DOHH2 (cell line): ENCODE data around the gene RBPMS2.
"Not testable (repeated sequence)": the region's sequence is repeated elsewhere in the genome, so short reads cannot be mapped to it uniquely, and the experiment has no call there.

Experiments used
- H3F3A ChIP-seq: fragments of 200-600 bp; sonication (generic), shearing (Covaris generic); 2 replicates; pipeline ENCODE4 v1.6.0; 2016; ENCODE audit warnings: antibody characterized with exemption, mild to moderate bottlenecking; ENCODE audit not compliant: control insufficient read depth, insufficient read depth
- H3K27ac ChIP-seq: fragments of 200-600 bp; sonication (generic); 2 replicates; pipeline ENCODE4 v1.5.1; 2014; ENCODE audit warnings: low read depth, mild to moderate bottlenecking, low read length, moderate library complexity
- H3K27me3 ChIP-seq: fragments of 200-600 bp; sonication (generic); 2 replicates; pipeline ENCODE4 v1.6.1; 2014; ENCODE audit warnings: mild to moderate bottlenecking, low read length, mixed read lengths; ENCODE audit not compliant: control insufficient read depth
- H3K36me3 ChIP-seq: fragments of 200-600 bp; sonication (generic); 2 replicates; pipeline ENCODE4 v1.6.1; 2014; ENCODE audit warnings: mild to moderate bottlenecking, low read length, moderate library complexity, mixed read lengths; ENCODE audit not compliant: control insufficient read depth
- H3K4me1 ChIP-seq: fragments of 200-600 bp; sonication (generic); 2 replicates; pipeline ENCODE4 v1.6.1; 2014; ENCODE audit warnings: mild to moderate bottlenecking, low read length, mixed read lengths; ENCODE audit not compliant: control insufficient read depth
- H3K4me2 ChIP-seq: fragments of 200-600 bp; sonication (generic); 2 replicates; pipeline ENCODE4 v1.6.0; 2014; ENCODE audit warnings: mild to moderate bottlenecking, low read length, moderate library complexity
- H3K4me3 ChIP-seq: fragments of 200-600 bp; sonication (generic); 2 replicates; pipeline ENCODE4 v1.5.1; 2014; ENCODE audit warnings: mild to moderate bottlenecking, low read length, mixed read lengths
- H3K79me2 ChIP-seq: fragments of 200-600 bp; sonication (generic); 2 replicates; pipeline ENCODE4 v1.6.1; 2014; ENCODE audit warnings: mild to moderate bottlenecking, low read length, mixed read lengths; ENCODE audit not compliant: control insufficient read depth
- H3K9me2 ChIP-seq: fragments of 200-600 bp; sonication (generic); replicated peaks from 2 replicates; pipeline ENCODE4 v1.6.1; 2014; ENCODE audit warnings: mild to moderate bottlenecking, low read length, mixed read lengths; ENCODE audit not compliant: control insufficient read depth
- H3K9me3 ChIP-seq: fragments of 200-600 bp; sonication (generic); 2 replicates; pipeline ENCODE4 v1.6.1; 2014; ENCODE audit warnings: antibody characterized with exemption, low read length, mixed read lengths; ENCODE audit not compliant: control insufficient read depth, insufficient read depth
- H4K20me1 ChIP-seq: fragments of 200-600 bp; sonication (generic); 2 replicates; pipeline ENCODE4 v1.6.0; 2014; ENCODE audit warnings: low read depth, mild to moderate bottlenecking, antibody characterized with exemption, low read length, moderate library complexity; ENCODE audit not compliant: control insufficient read depth, insufficient read depth
- CTCF ChIP-seq: fragments of 200-600 bp; sonication (generic); IDR thresholded peaks from one replicate; pipeline ENCODE4 v1.5.1; 2014; ENCODE audit warnings: antibody characterized with exemption, mild to moderate bottlenecking, low read depth, low read length; ENCODE audit not compliant: poor library complexity, severe bottlenecking
- EZH2phosphoT487 ChIP-seq: fragments of 200-600 bp; sonication (generic); IDR thresholded peaks from 2 replicates; pipeline ENCODE4 v1.6.1; 2017; ENCODE audit warnings: borderline replicate concordance, mild to moderate bottlenecking, antibody characterized with exemption, low read length, moderate library complexity, mixed read lengths

The RBPMS2 gene

GRCh38 chr15:64746356-64746755, 29.0 kb downstream of the RBPMS2 start:
- Histone ChIP-seq H3K79me2 (no peaks in the 10 kb centered on the region), H3K27ac (no peak overlapping the region), H3K27me3 (peaks cover 34% of the 10 kb centered on the region), H4K20me1 (no peaks in the 10 kb centered on the region), H3K4me1 (no peaks in the 10 kb centered on the region), H3K4me3 (no peak overlapping the region), H3K9me3 (no peaks in the 10 kb centered on the region), H3K4me2 (no peak overlapping the region), H3K9me2 (no peaks in the 10 kb centered on the region), H3F3A (no peaks in the 10 kb centered on the region), H3K36me3 (no peaks in the 10 kb centered on the region)
- no peak for TF ChIP-seq EZH2phosphoT487

- TF ChIP-seq EZH2phosphoT487 (no peak), CTCF (no peak)
Measured at GRCh38 chr15:64743691-64744090, 31.7 kb downstream of the RBPMS2 start.

GRCh38 chr15:64742921-64743320, 32.5 kb downstream of the RBPMS2 start:
- H3K36me3 ChIP-seq, result no peaks in the 10 kb centered on the region
- TF ChIP-seq CTCF (no peak), EZH2phosphoT487 (no peak)
- H3K4me3 ChIP-seq, result no peak overlapping the region

More at GRCh38 chr15:64743691-64744090, 31.7 kb downstream of the RBPMS2 start:
- no peak overlapping the region for H3K27ac ChIP-seq
- no peak overlapping the region for H3K4me3 ChIP-seq
- H3K79me2 ChIP-seq, result no peaks in the 10 kb centered on the region
- peaks cover 24% of the 10 kb centered on the region for H3K27me3 ChIP-seq
- no peaks in the 10 kb centered on the region for H3K9me3 ChIP-seq
- H4K20me1 ChIP-seq, result no peaks in the 10 kb centered on the region
- no peaks in the 10 kb centered on the region for H3K4me1 ChIP-seq
- H3F3A ChIP-seq, result no peaks in the 10 kb centered on the region
- no peak overlapping the region for H3K4me2 ChIP-seq
- no peaks in the 10 kb centered on the region for H3K9me2 ChIP-seq
- H3K36me3 ChIP-seq, result no peaks in the 10 kb centered on the region

GRCh38 chr15:64742385-64742784, 33.0 kb downstream of the RBPMS2 start:
- H3K4me3 ChIP-seq, result no peak overlapping the region
- no peaks in the 10 kb centered on the region for H3K9me3 ChIP-seq
- no peaks in the 10 kb centered on the region for H3K4me1 ChIP-seq
- H3F3A ChIP-seq, result no peaks in the 10 kb centered on the region
- no peak for TF ChIP-seq CTCF
- no peak for TF ChIP-seq EZH2phosphoT487
- no peaks in the 10 kb centered on the region for H3K79me2 ChIP-seq
- no peak overlapping the region for H3K27ac ChIP-seq
- H3K9me2 ChIP-seq, result no peaks in the 10 kb centered on the region
- H3K36me3 ChIP-seq, result no peaks in the 10 kb centered on the region
- peaks cover 16% of the 10 kb centered on the region for H3K27me3 ChIP-seq
- H3K4me2 ChIP-seq, result no peak overlapping the region
- H4K20me1 ChIP-seq, result no peaks in the 10 kb centered on the region

More at GRCh38 chr15:64742921-64743320, 32.5 kb downstream of the RBPMS2 start:
- H3K4me2 ChIP-seq, result no peak overlapping the region
- no peaks in the 10 kb centered on the region for H3K79me2 ChIP-seq
- H3K9me2 ChIP-seq, result no peaks in the 10 kb centered on the region
- H4K20me1 ChIP-seq, result no peaks in the 10 kb centered on the region
- H3K27ac ChIP-seq, result no peak overlapping the region
- H3K4me1 ChIP-seq, result no peaks in the 10 kb centered on the region
- no peaks in the 10 kb centered on the region for H3K9me3 ChIP-seq
- no peaks in the 10 kb centered on the region for H3F3A ChIP-seq
- H3K27me3 ChIP-seq, result peaks cover 18% of the 10 kb centered on the region

- not testable (repeated sequence) for H3K27ac ChIP-seq, H3K4me3 ChIP-seq, H3K9me2 ChIP-seq, H3K4me1 ChIP-seq, H3K9me3 ChIP-seq, H3K79me2 ChIP-seq, H4K20me1 ChIP-seq, H3K4me2 ChIP-seq, H3K36me3 ChIP-seq, H3F3A ChIP-seq
- peaks cover 14% of the 10 kb centered on the region for H3K27me3 ChIP-seq
Measured at GRCh38 chr15:64741708-64742107, 33.7 kb downstream of the RBPMS2 start.
